Measurements from ENCODE around the gene SLFN5.

GRCh38 chr17:35212668-35213067 lies 30.2 kb upstream of the SLFN5 start:
- TF ChIP-seq, protein P1, sequence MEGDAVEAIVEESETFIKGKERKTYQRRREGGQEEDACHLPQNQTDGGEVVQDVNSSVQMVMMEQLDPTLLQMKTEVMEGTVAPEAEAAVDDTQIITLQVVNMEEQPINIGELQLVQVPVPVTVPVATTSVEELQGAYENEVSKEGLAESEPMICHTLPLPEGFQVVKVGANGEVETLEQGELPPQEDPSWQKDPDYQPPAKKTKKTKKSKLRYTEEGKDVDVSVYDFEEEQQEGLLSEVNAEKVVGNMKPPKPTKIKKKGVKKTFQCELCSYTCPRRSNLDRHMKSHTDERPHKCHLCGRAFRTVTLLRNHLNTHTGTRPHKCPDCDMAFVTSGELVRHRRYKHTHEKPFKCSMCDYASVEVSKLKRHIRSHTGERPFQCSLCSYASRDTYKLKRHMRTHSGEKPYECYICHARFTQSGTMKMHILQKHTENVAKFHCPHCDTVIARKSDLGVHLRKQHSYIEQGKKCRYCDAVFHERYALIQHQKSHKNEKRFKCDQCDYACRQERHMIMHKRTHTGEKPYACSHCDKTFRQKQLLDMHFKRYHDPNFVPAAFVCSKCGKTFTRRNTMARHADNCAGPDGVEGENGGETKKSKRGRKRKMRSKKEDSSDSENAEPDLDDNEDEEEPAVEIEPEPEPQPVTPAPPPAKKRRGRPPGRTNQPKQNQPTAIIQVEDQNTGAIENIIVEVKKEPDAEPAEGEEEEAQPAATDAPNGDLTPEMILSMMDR (IDR thresholded peaks at IDR 0.05): no peak
- TF ChIP-seq EZH2 (IDR thresholded peaks at IDR 0.05; ENCODE audit: borderline replicate concordance, insufficient read depth, low read depth, low read length, poor library complexity, severe bottlenecking): no peak
